ENCODE data around the gene TPPP.
"Not testable (repeated sequence)": the region's sequence is repeated elsewhere in the genome, so short reads cannot be mapped to it uniquely, and the experiment has no call there.

The TPPP gene

GRCh38 chr5:693271-694041 is at the start of gene TPPP:
Gene TPPP (minus strand): TSS chr5:693352. CDS start chr5:678060, 15,292 bp downstream.
- not testable (repeated sequence) for H3K27ac ChIP-seq; DNase-seq (ENCODE audit: low read depth, low spot score)

GRCh38 chr5:742276-742675 is 49.1 kb upstream of the TPPP start:
- DNase-seq (ENCODE audit: low read depth, low spot score); H3K27ac ChIP-seq: not testable (repeated sequence)

GRCh38 chr5:734145-734544 is 41.0 kb upstream of the TPPP start:
- not testable (repeated sequence) for H3K27ac ChIP-seq; DNase-seq (ENCODE audit: low read depth, low spot score)

- not testable (repeated sequence) for H3K27ac ChIP-seq; DNase-seq (ENCODE audit: low read depth, low spot score)
Measured at GRCh38 chr5:732754-733454, 39.8 kb upstream of the TPPP start.

GRCh38 chr5:729225-729624 is 36.1 kb upstream of the TPPP start:
- not testable (repeated sequence) for H3K27ac ChIP-seq; DNase-seq (ENCODE audit: low read depth, low spot score)

GRCh38 chr5:727087-727486 is 33.9 kb upstream of the TPPP start:
- DNase-seq (ENCODE audit: low read depth, low spot score): not testable (repeated sequence)

GRCh38 chr5:723865-724264 is 30.7 kb upstream of the TPPP start:
- H3K27ac ChIP-seq; DNase-seq (ENCODE audit: low read depth, low spot score): not testable (repeated sequence)

More at GRCh38 chr5:727087-727486, 33.9 kb upstream of the TPPP start:
- H3K27ac ChIP-seq: not testable (repeated sequence)

- DNase-seq (ENCODE audit: low read depth, low spot score); H3K27ac ChIP-seq: not testable (repeated sequence)
Measured at GRCh38 chr5:723309-723708, 30.2 kb upstream of the TPPP start.

- not testable (repeated sequence) for DNase-seq (ENCODE audit: low read depth, low spot score); H3K27ac ChIP-seq
Measured at GRCh38 chr5:719379-719778, 26.2 kb upstream of the TPPP start.

- no peak overlapping the region for H3K27ac ChIP-seq
- no peak for DNase-seq (ENCODE audit: low read depth, low spot score)
Measured at GRCh38 chr5:717143-717542, 24.0 kb upstream of the TPPP start.

GRCh38 chr5:716740-717139 is 23.6 kb upstream of the TPPP start:
- DNase-seq (ENCODE audit: low read depth, low spot score): peak; percentile 29

GRCh38 chr5:715636-716035 is 22.5 kb upstream of the TPPP start:
- H3K27ac ChIP-seq; DNase-seq (ENCODE audit: low read depth, low spot score): not testable (repeated sequence)

More at GRCh38 chr5:716740-717139, 23.6 kb upstream of the TPPP start:
- H3K27ac ChIP-seq: not testable (repeated sequence)

GRCh38 chr5:714215-715118 is 21.3 kb upstream of the TPPP start:
- DNase-seq (ENCODE audit: low read depth, low spot score): not testable (repeated sequence)

GRCh38 chr5:713686-714085 is 20.5 kb upstream of the TPPP start:
- not testable (repeated sequence) for DNase-seq (ENCODE audit: low read depth, low spot score); H3K27ac ChIP-seq

More at GRCh38 chr5:714215-715118, 21.3 kb upstream of the TPPP start:
- H3K27ac ChIP-seq: not testable (repeated sequence)

- not testable (repeated sequence) for H3K27ac ChIP-seq; DNase-seq (ENCODE audit: low read depth, low spot score)
Measured at GRCh38 chr5:708848-709517, 15.8 kb upstream of the TPPP start.

- DNase-seq (ENCODE audit: low read depth, low spot score); H3K27ac ChIP-seq: not testable (repeated sequence)
Measured at GRCh38 chr5:708374-708773, 15.2 kb upstream of the TPPP start.

- DNase-seq (ENCODE audit: low read depth, low spot score); H3K27ac ChIP-seq: not testable (repeated sequence)
Measured at GRCh38 chr5:706127-706526, 13.0 kb upstream of the TPPP start.

- H3K27ac ChIP-seq; DNase-seq (ENCODE audit: low read depth, low spot score): not testable (repeated sequence)
Measured at GRCh38 chr5:696753-697702, 3.9 kb upstream of the TPPP start.

- not testable (repeated sequence) for DNase-seq (ENCODE audit: low read depth, low spot score); H3K27ac ChIP-seq
Measured at GRCh38 chr5:696191-696590, 3.0 kb upstream of the TPPP start.
